Tibial artery (tissue), 4 donors: Measurements from ENCODE around the gene FAM89A.

Source experiments
- DNase-seq, 2 donors: peaks; one replicate each; pipeline ENCODE4 v3.0.0-alpha.2; 2019
- H3K27ac ChIP-seq, 2 donors: fragments of 200-600 bp; sonication (generic) in 1 of 2; 1 replicate in 1 of 2; 2 replicates in 1 of 2; pipeline ENCODE4 v1.5.1; 2018 to 2019; ENCODE audit warnings: mild to moderate bottlenecking in 1 of 2
- H3K27me3 ChIP-seq, 2 donors: fragments of 200-600 bp; sonication (generic) in 1 of 2; one replicate each; pipeline versions ENCODE4 v1.5.1 to v1.6.0; 2016 to 2019
- H3K36me3 ChIP-seq, 3 donors: fragments of 200-600 bp; sonication (generic) in 2 of 3; one replicate each; pipeline ENCODE4 v1.5.1; 2016 to 2019; ENCODE audit warnings: mild to moderate bottlenecking in 2 of 3
- H3K4me1 ChIP-seq, 4 donors: fragments of 200-600 bp; sonication (generic) in 2 of 4; 1 replicate in 3 of 4; 2 replicates in 1 of 4; pipeline ENCODE4 v1.5.1; 2016 to 2019
- H3K4me3 ChIP-seq, 2 donors: fragments of 200-600 bp; sonication (generic) in 1 of 2; 1 replicate in 1 of 2; 2 replicates in 1 of 2; pipeline ENCODE4 v1.5.1; 2018 to 2019; ENCODE audit warnings: mild to moderate bottlenecking in 2 of 2
- H3K9me3 ChIP-seq, 3 donors: fragments of 200-600 bp; sonication (generic) in 1 of 3; one replicate each; pipeline ENCODE4 v1.5.1; 2016 to 2019
- intact Hi-C: fragments of 100-400 bp; cut with DNase I; formaldehyde crosslinking; loops from one replicate; pipeline ENCODE4 v1.15.0; 2023; ENCODE audit warnings: low total_unique reads
- TF ChIP-seq, protein P1 (sequence below), 2 experiments: fragments of 200-600 bp in 1 of 2; fragments of 450-650 bp in 1 of 2; IDR thresholded peaks; one replicate each; pipeline ENCODE4 v1.5.1; 2017 to 2019; ENCODE audit warnings: antibody characterized with exemption in 2 of 2, mild to moderate bottlenecking in 1 of 2, moderate library complexity in 1 of 2

The FAM89A gene

GRCh38 chr1:230976825-230977747 is 63.0 kb downstream of the FAM89A start:
- no peaks in the 10 kb centered on the region for H3K27me3 ChIP-seq
- peaks cover 5 to 26% (median 15%) of the 10 kb centered on the region in 4 donors for H3K4me1 ChIP-seq
- no peak for DNase-seq
- peak overlapping the region in 1 of 2 donors; percentile 69 for H3K27ac ChIP-seq
- H3K9me3 ChIP-seq = no peaks in the 10 kb centered on the region
- peak overlapping the region; percentile 85 to 95 for H3K4me3 ChIP-seq
- intact Hi-C loops = loop anchor here (5.0 to 10.0 kb wide), 3 partner anchors 50 to 180 kb away; partner anchors contain the start of gene C1orf198
- TF ChIP-seq, protein P1, sequence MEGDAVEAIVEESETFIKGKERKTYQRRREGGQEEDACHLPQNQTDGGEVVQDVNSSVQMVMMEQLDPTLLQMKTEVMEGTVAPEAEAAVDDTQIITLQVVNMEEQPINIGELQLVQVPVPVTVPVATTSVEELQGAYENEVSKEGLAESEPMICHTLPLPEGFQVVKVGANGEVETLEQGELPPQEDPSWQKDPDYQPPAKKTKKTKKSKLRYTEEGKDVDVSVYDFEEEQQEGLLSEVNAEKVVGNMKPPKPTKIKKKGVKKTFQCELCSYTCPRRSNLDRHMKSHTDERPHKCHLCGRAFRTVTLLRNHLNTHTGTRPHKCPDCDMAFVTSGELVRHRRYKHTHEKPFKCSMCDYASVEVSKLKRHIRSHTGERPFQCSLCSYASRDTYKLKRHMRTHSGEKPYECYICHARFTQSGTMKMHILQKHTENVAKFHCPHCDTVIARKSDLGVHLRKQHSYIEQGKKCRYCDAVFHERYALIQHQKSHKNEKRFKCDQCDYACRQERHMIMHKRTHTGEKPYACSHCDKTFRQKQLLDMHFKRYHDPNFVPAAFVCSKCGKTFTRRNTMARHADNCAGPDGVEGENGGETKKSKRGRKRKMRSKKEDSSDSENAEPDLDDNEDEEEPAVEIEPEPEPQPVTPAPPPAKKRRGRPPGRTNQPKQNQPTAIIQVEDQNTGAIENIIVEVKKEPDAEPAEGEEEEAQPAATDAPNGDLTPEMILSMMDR (IDR thresholded peaks at IDR 0.05) = no peak
- H3K36me3 ChIP-seq = peaks cover 0 to 10% (median 0%) of the 10 kb centered on the region in 3 donors

- intact Hi-C loops = loop anchor here (5.0 to 10.0 kb wide), 3 partner anchors 49 to 179 kb away; partner anchors contain the start of gene C1orf198
- DNase-seq = no peak
- TF ChIP-seq, protein P1 (IDR thresholded peaks at IDR 0.05) = no peak
- H3K36me3 ChIP-seq = peaks cover 0 to 10% (median 0%) of the 10 kb centered on the region in 3 donors
- no peak overlapping the region for H3K27ac ChIP-seq
- peaks cover 5 to 26% (median 15%) of the 10 kb centered on the region in 4 donors for H3K4me1 ChIP-seq
- H3K27me3 ChIP-seq = no peaks in the 10 kb centered on the region
- H3K4me3 ChIP-seq = no peak overlapping the region
- H3K9me3 ChIP-seq = no peaks in the 10 kb centered on the region
Measured at GRCh38 chr1:230976360-230976759, 63.7 kb downstream of the FAM89A start.

GRCh38 chr1:230975636-230976035 is 64.4 kb downstream of the FAM89A start:
- Histone ChIP-seq H3K4me1 (peaks cover 5 to 26% (median 15%) of the 10 kb centered on the region in 4 donors), H3K36me3 (peaks cover 0 to 10% (median 0%) of the 10 kb centered on the region in 3 donors), H3K27ac (no peak overlapping the region), H3K9me3 (no peaks in the 10 kb centered on the region), H3K4me3 (no peak overlapping the region), H3K27me3 (no peaks in the 10 kb centered on the region)
- no peak for DNase-seq
- intact Hi-C loops = loop anchor here (5.0 to 10.0 kb wide), 3 partner anchors 48 to 178 kb away; partner anchors contain the start of gene C1orf198
- TF ChIP-seq, protein P1 (IDR thresholded peaks at IDR 0.05) = no peak

DNA sequence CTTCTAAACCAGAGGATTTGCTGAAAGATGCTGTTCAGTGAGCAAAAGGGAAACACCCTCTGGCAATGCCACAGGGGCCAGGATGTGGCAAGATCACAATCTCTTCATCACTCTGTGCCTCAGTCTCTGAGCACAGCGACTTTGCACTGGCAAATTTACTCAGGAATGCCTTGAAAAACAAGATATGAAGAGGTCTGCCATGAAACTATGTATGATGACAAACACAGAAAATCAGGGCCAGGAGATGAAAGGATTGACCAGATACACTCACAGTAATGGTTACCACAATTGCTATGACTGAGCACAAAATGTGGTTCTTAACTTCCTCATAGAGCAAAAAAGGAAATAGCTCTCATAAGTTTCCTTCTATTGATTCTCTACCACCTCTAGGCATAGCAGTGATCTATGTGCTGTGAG is 67.2 kb downstream of the FAM89A start:
- H3K27me3 ChIP-seq = no peaks in the 10 kb centered on the region
- no peaks in the 10 kb centered on the region for H3K9me3 ChIP-seq
- intact Hi-C loops = loop anchor here (10.0 kb wide), 1 partner anchor 108 kb away; the partner anchor contains the start of gene C1orf198
- H3K4me3 ChIP-seq = no peak overlapping the region
- peaks cover 0 to 13% (median 7%) of the 10 kb centered on the region in 4 donors for H3K4me1 ChIP-seq
- TF ChIP-seq, protein P1 (IDR thresholded peaks at IDR 0.05) = no peak
- H3K27ac ChIP-seq = no peak overlapping the region
- peaks cover 0 to 16% (median 0%) of the 10 kb centered on the region in 3 donors for H3K36me3 ChIP-seq
- DNase-seq = no peak

DNA sequence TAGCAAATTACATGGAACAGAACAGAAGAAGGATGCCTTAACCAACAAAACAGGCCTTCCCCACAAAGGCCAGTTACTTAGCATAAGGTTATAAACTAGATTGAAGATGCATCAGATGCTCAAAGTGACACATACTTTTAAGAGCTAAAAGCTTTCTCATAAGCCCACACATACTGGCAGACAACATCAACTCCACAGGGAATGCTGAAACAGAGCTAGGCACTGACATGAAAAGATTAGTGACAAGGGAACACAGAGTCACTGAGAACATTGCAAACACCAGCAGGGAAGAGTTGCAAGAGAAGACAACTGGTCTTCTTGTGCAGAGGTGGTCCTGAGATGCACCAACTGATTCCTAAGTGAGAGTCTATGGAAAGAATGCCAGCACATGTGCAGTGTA is 68.3 kb downstream of the FAM89A start:
- TF ChIP-seq, protein P1 (IDR thresholded peaks at IDR 0.05) = no peak
- no peaks in the 10 kb centered on the region for H3K9me3 ChIP-seq
- intact Hi-C loops = loop anchor here (10.0 kb wide), 1 partner anchor 107 kb away; the partner anchor contains the start of gene C1orf198
- no peak overlapping the region for H3K4me3 ChIP-seq
- peaks cover 0 to 2% (median under 1%) of the 10 kb centered on the region in 4 donors for H3K4me1 ChIP-seq
- peaks cover 0 to 16% (median 0%) of the 10 kb centered on the region in 3 donors for H3K36me3 ChIP-seq
- no peaks in the 10 kb centered on the region for H3K27me3 ChIP-seq
- no peak overlapping the region for H3K27ac ChIP-seq
- DNase-seq = no peak
